ENCODE results near the gene AP2A2. TPM values are rescaled to one million over a fixed set of nuclear protein-coding genes. Genes with fewer than 3 reads are reported as not detected.

The AP2A2 gene
- total and polyA plus RNA-seq, 2 donors (not counting 1 experiment from before 2014, with no cell fraction given), result 53.1 to 57.0 TPM

Small RNAs within 50 kb of the gene (small RNA-seq; reads per million reads assigned to genes)
- gene RNU6-1025P (ENCODE audit: insufficient read length, low read depth, low replicate concordance), result not detected

Other genes starting within 250 kb of the AP2A2 start
- 53.6 and 58.6 TPM in 2 replicates for gene DEAF1, start 230.6 kb upstream of the AP2A2 start, total RNA-seq
- gene DEAF1, start 230.6 kb upstream of the AP2A2 start, polyA plus RNA-seq, result 31.8 and 32.7 TPM in 2 replicates
- gene TMEM80, start 230.1 kb upstream of the AP2A2 start, total RNA-seq, result 77.8 and 84.1 TPM in 2 replicates
- 56.9 and 72.5 TPM in 2 replicates for gene TMEM80, start 230.1 kb upstream of the AP2A2 start, polyA plus RNA-seq
- gene EPS8L2, start 219.6 kb upstream of the AP2A2 start, total RNA-seq, result 12.7 and 13.9 TPM in 2 replicates
- gene EPS8L2, start 219.6 kb upstream of the AP2A2 start, polyA plus RNA-seq, result 11.9 and 22.7 TPM in 2 replicates
- gene TALDO1, start 178.4 kb upstream of the AP2A2 start, total RNA-seq, result 105 and 116 TPM in 2 replicates
- gene TALDO1, start 178.4 kb upstream of the AP2A2 start, polyA plus RNA-seq, result 71.0 and 82.4 TPM in 2 replicates
- gene GATD1, start 148.4 kb upstream of the AP2A2 start, total RNA-seq, result 70.0 and 80.0 TPM in 2 replicates
- 37.4 and 62.4 TPM in 2 replicates for gene GATD1, start 148.4 kb upstream of the AP2A2 start, polyA plus RNA-seq
- gene CEND1, start 135.8 kb upstream of the AP2A2 start, total RNA-seq, result 0.39 and 0.49 TPM in 2 replicates
- gene CEND1, start 135.8 kb upstream of the AP2A2 start, polyA plus RNA-seq, result 0.13 and 0.20 TPM in 2 replicates
- gene SLC25A22, start 127.6 kb upstream of the AP2A2 start, total RNA-seq, result 25.7 and 28.2 TPM in 2 replicates
- 45.7 and 50.9 TPM in 2 replicates for gene SLC25A22, start 127.6 kb upstream of the AP2A2 start, polyA plus RNA-seq
- 32.5 and 39.2 TPM in 2 replicates for gene PIDD1, start 120.6 kb upstream of the AP2A2 start, total RNA-seq
- 58.4 and 59.2 TPM in 2 replicates for gene PIDD1, start 120.6 kb upstream of the AP2A2 start, polyA plus RNA-seq
- 3,814 and 3,947 TPM in 2 replicates for gene RPLP2, start 115.9 kb upstream of the AP2A2 start, total RNA-seq
- gene RPLP2, start 115.9 kb upstream of the AP2A2 start, polyA plus RNA-seq, result 525 and 3,297 TPM in 2 replicates
- gene PNPLA2, start 107.0 kb upstream of the AP2A2 start, total RNA-seq, result 182 and 208 TPM in 2 replicates
- 276 and 313 TPM in 2 replicates for gene PNPLA2, start 107.0 kb upstream of the AP2A2 start, polyA plus RNA-seq
- gene CRACR2B, start 98.0 kb upstream of the AP2A2 start, total RNA-seq, result 9.7 and 13.5 TPM in 2 replicates
- gene CRACR2B, start 98.0 kb upstream of the AP2A2 start, polyA plus RNA-seq, result 13.6 and 67.7 TPM in 2 replicates
- gene CD151, start 92.9 kb upstream of the AP2A2 start, total RNA-seq, result 24.3 and 25.5 TPM in 2 replicates
- gene CD151, start 92.9 kb upstream of the AP2A2 start, polyA plus RNA-seq, result 24.4 and 27.8 TPM in 2 replicates
- 39.0 and 44.4 TPM in 2 replicates for gene POLR2L, start 83.3 kb upstream of the AP2A2 start, total RNA-seq
- gene POLR2L, start 83.3 kb upstream of the AP2A2 start, polyA plus RNA-seq, result 39.1 and 80.8 TPM in 2 replicates
- 2.2 and 2.9 TPM in 2 replicates for gene TSPAN4, start 83.0 kb upstream of the AP2A2 start, total RNA-seq
- gene TSPAN4, start 83.0 kb upstream of the AP2A2 start, polyA plus RNA-seq, result 5.3 and 7.4 TPM in 2 replicates
- gene CHID1, start 15.1 kb upstream of the AP2A2 start, total RNA-seq, result 62.5 and 68.1 TPM in 2 replicates
- 24.1 and 31.0 TPM in 2 replicates for gene CHID1, start 15.1 kb upstream of the AP2A2 start, polyA plus RNA-seq
- gene MUC6, start 110.8 kb downstream of the AP2A2 start, total RNA-seq, result not detected in 2 replicates
- gene MUC6, start 110.8 kb downstream of the AP2A2 start, polyA plus RNA-seq, result not detected in 2 replicates
- not detected in 2 replicates for gene MUC2, start 149.0 kb downstream of the AP2A2 start, total RNA-seq
- gene MUC2, start 149.0 kb downstream of the AP2A2 start, polyA plus RNA-seq, result not detected in 2 replicates
- not detected in 2 replicates for gene MUC5AC, start 232.1 kb downstream of the AP2A2 start, total RNA-seq
- gene MUC5AC, start 232.1 kb downstream of the AP2A2 start, polyA plus RNA-seq, result not detected in 2 replicates

Measured in B cell (primary cell).